Bronchial epithelial cell (primary cell): ENCODE measurements around the gene RBFOX1. TPM values are rescaled to one million over a fixed set of nuclear protein-coding genes. Genes with fewer than 3 reads are reported as not detected.

ENCODE experiments used
- DNase-seq: peaks from one replicate; pipeline ENCODE4 v3.0.0-alpha.2; 2010; ENCODE audit warnings: low read depth
- FAIRE-seq: peaks from 2 replicates; lab custom pipeline; 2011; peaks lifted over from hg19 to GRCh38; lab: Jason Lieb, UNC
- H3K27me3 ChIP-seq: 2 replicates; pipeline ENCODE4 v1.5.1; 2011; ENCODE audit warnings: low read length; ENCODE audit not compliant: control insufficient read depth, insufficient read depth
- H3K36me3 ChIP-seq: 2 replicates; pipeline ENCODE4 v1.5.1; 2011; ENCODE audit warnings: low read length; ENCODE audit not compliant: control insufficient read depth, insufficient read depth
- H3K4me3 ChIP-seq: 2 replicates; pipeline ENCODE4 v1.5.1; 2011; ENCODE audit warnings: mild to moderate bottlenecking, low read depth, low read length, control low read depth
- total RNA-seq: library from RNA; depleted of rRNA; stranded (reverse); fragments of >200 nt; gene quantifications from 2 replicates; pipeline ENCODE4 v1.2.1, GENCODE V29; 2014
- TF ChIP-seq, protein P1 (sequence below): IDR thresholded peaks from 2 replicates; pipeline ENCODE4 v1.5.1; 2011; ENCODE audit warnings: mild to moderate bottlenecking, moderate library complexity, low read length, control low read depth, inconsistent platforms; ENCODE audit not compliant: insufficient read depth, severe bottlenecking

Gene RBFOX1
- total RNA-seq, 1 donor from 2014 or later: not detected

- DNase-seq (no peak), FAIRE-seq (no peak)
- Histone ChIP-seq H3K4me3 (no peak overlapping the region), H3K36me3 (no peaks in the 10 kb centered on the region), H3K27me3 (no peaks in the 10 kb centered on the region)
- TF ChIP-seq, protein P1, sequence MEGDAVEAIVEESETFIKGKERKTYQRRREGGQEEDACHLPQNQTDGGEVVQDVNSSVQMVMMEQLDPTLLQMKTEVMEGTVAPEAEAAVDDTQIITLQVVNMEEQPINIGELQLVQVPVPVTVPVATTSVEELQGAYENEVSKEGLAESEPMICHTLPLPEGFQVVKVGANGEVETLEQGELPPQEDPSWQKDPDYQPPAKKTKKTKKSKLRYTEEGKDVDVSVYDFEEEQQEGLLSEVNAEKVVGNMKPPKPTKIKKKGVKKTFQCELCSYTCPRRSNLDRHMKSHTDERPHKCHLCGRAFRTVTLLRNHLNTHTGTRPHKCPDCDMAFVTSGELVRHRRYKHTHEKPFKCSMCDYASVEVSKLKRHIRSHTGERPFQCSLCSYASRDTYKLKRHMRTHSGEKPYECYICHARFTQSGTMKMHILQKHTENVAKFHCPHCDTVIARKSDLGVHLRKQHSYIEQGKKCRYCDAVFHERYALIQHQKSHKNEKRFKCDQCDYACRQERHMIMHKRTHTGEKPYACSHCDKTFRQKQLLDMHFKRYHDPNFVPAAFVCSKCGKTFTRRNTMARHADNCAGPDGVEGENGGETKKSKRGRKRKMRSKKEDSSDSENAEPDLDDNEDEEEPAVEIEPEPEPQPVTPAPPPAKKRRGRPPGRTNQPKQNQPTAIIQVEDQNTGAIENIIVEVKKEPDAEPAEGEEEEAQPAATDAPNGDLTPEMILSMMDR: no peak
Observed at GRCh38 chr16:7366041-7366440, 33.4 kb downstream of the RBFOX1 start.

DNA sequence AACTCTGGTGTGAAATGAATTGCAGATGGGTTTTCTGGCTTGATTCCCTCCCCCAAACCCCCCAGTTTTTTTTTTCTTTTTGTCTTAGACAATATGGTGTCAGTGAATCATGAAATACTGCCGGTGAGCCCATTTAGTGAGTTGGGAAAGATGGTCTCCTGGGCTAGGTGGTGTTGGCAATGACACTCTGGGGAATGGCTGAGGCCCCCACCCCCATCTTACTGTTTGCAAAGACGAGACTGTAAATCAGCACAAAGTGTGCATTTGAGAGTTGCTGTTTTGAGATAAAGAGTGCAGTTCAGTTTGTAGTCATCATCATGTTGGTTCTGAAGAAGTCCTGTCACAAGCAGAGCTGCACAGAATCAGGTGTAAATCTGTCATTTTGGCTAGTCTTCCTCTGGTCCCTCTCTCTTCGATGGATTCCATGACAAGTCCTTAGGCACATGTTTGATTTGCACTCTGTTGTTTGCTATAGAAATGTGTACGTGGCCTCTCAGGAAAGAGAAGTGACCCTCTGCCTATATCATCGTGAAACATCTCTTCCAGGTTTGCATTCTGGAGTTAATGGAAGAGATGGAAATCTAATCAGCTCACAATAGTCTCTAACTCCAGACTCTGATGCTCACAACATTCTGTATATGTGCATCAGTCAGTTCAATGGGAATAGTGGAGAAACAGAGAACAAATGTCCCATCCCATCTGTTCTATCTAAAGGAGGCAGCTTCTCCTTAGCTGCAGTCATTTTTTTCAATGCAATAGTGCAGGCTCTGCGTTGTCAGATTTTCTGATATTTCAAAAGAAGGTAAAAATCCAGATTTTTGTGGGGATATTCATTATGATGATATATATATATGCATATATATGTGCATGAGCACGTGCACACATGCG lies 34.6 kb downstream of the RBFOX1 start:
- TF ChIP-seq, protein P1: no peak
- FAIRE-seq (no peak), DNase-seq (no peak)
- no peak overlapping the region for H3K4me3 ChIP-seq
- no peaks in the 10 kb centered on the region for H3K27me3 ChIP-seq
- no peaks in the 10 kb centered on the region for H3K36me3 ChIP-seq

GRCh38 chr16:7369204-7369603 lies 36.6 kb downstream of the RBFOX1 start:
- no peak overlapping the region for H3K4me3 ChIP-seq
- DNase-seq (no peak), FAIRE-seq (no peak)
- TF ChIP-seq, protein P1: no peak
- no peaks in the 10 kb centered on the region for H3K27me3 ChIP-seq
- H3K36me3 ChIP-seq: no peaks in the 10 kb centered on the region

DNA sequence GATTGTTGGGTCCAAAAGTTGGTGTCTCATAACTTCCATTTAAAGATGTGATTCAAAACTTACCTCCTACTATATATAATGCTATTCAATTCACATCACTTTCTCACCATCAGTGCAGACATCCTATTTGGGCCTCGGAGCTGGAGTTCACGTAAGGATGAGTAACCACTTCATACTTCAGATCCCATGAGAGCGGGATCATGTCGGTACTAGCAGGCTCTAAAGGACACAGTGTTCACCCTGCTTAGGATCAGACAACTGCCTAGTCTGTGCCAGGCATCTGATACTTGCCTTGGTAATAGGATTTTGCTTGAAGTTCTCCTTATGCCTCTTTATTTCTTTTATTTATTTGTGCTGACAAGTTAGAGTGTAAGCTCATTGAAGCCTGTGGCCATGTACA lies 39.5 kb downstream of the RBFOX1 start:
- H3K4me3 ChIP-seq: no peak overlapping the region
- DNase-seq (no peak), FAIRE-seq (no peak)
- H3K27me3 ChIP-seq: no peaks in the 10 kb centered on the region
- H3K36me3 ChIP-seq: no peaks in the 10 kb centered on the region
- TF ChIP-seq, protein P1: no peak

DNA sequence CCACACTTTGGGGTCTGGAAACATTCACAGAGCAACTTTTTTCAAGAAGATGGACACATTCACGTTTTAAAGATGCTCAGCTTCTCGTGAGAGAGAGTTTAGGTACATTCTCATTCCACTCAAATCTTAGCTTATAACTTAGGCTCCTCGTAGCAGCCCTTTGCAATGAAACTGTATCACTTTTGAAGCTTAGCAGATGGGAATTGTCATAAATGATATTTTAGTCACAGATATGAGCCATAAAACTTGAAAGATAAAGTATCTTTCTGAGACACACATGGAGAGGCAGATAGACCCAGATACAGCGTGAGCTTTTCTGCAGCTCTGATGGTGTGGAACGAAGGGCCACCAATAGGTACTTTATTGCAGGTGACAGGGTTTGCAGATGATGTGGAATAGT lies 41.1 kb downstream of the RBFOX1 start:
- TF ChIP-seq, protein P1: no peak
- no peak for DNase-seq
- FAIRE-seq: no peak
- Histone ChIP-seq H3K36me3 (no peaks in the 10 kb centered on the region), H3K4me3 (no peak overlapping the region), H3K27me3 (no peaks in the 10 kb centered on the region)
